GM12878 (cell line): Measurements from ENCODE around the gene SYNGR2. TPM values are rescaled to one million over a fixed set of nuclear protein-coding genes. Genes with fewer than 3 reads are reported as not detected.

Experiments
- ATAC-seq: fragments of 200-7000 bp; cut with Tn5 transposase; 3 replicates; pipeline ENCODE4 v1.9.1; 2020; ENCODE audit warnings: mild to moderate bottlenecking, moderate library complexity
- BruUV-seq: library from RNA; stranded (reverse); fragments of 400-500 nt; replicated peaks from 2 replicates; lab custom pipeline; 2021; lab: Mats Ljungman, UMichigan
- CTCF ChIA-PET: fragments of 300-600 bp; sonication (Branson Sonifier 250); formaldehyde crosslinking; extraction: SDS; loops from one replicate; lab custom pipeline; 2021; ENCODE audit warnings: inconsistent platforms; lab: Yijun Ruan, JAX
- POLR2A ChIA-PET: fragments of 350-600 bp; formaldehyde crosslinking; extraction: SDS; loops from one replicate; lab custom pipeline; 2021; ENCODE audit warnings: inconsistent platforms; lab: Charles Lee
- RAD21 ChIA-PET: fragments of 300-600 bp; sonication (Branson Sonifier 250); formaldehyde crosslinking; loops from one replicate; lab custom pipeline; 2023; ENCODE audit warnings: antibody characterized with exemption; ENCODE audit not compliant: unreplicated experiment; lab: Charles Lee
- SMC1A ChIA-PET: fragments of 300-600 bp; sonication (Branson Sonifier 250); formaldehyde crosslinking; loops from one replicate; lab custom pipeline; 2023; ENCODE audit not compliant: unreplicated experiment, uncharacterized antibody; lab: Charles Lee
- DNase-seq: peaks from one replicate; pipeline ENCODE4 v3.0.0-alpha.2; 2011; ENCODE audit warnings: low read depth, low spot score
- FAIRE-seq: peaks from 3 replicates; lab custom pipeline; 2011; peaks lifted over from hg19 to GRCh38; lab: Jason Lieb, UNC
- H2AFZ ChIP-seq: 2 replicates; pipeline ENCODE4 v1.6.0; 2011; ENCODE audit warnings: low read depth, low read length, control low read depth; ENCODE audit not compliant: control insufficient read depth
- H3K27ac ChIP-seq: 2 replicates; pipeline ENCODE4 v1.5.1; 2011; ENCODE audit warnings: control low read depth; ENCODE audit not compliant: control insufficient read depth, insufficient read depth
- H3K27me3 ChIP-seq, 2 experiments: replicated peaks in 1 of 2; 2 replicates each; pipeline versions ENCODE4 v1.6.0 to v1.6.1; 2011; ENCODE audit warnings: low read length in 1 of 2; ENCODE audit not compliant: control insufficient read depth in 2 of 2, insufficient read depth in 2 of 2
- H3K36me3 ChIP-seq, 2 experiments: 2 replicates each; pipeline ENCODE4 v1.5.1; 2011; ENCODE audit warnings: low read length in 1 of 2; ENCODE audit not compliant: control insufficient read depth in 2 of 2, insufficient read depth in 2 of 2
- H3K4me1 ChIP-seq: 2 replicates; pipeline ENCODE4 v1.6.1; 2011; ENCODE audit warnings: mild to moderate bottlenecking, low read length, moderate library complexity, mixed read lengths; ENCODE audit not compliant: control insufficient read depth, insufficient read depth
- H3K4me2 ChIP-seq: 2 replicates; pipeline ENCODE4 v1.6.0; 2011; ENCODE audit warnings: control low read depth; ENCODE audit not compliant: control insufficient read depth, insufficient read depth
- H3K4me3 ChIP-seq: fragments of 200-600 bp; sonication (generic); 2 replicates; pipeline ENCODE4 v1.5.1; 2016
- H3K79me2 ChIP-seq: 2 replicates; pipeline ENCODE4 v1.6.0; 2011; ENCODE audit warnings: low read length; ENCODE audit not compliant: control insufficient read depth, insufficient read depth
- H3K9ac ChIP-seq: 2 replicates; pipeline ENCODE4 v1.8.0; 2011; ENCODE audit warnings: low read length, control low read depth, mixed read lengths; ENCODE audit not compliant: control insufficient read depth, insufficient read depth
- H3K9me3 ChIP-seq: replicated peaks from 3 replicates; pipeline ENCODE4 v1.5.1; 2011; ENCODE audit warnings: mild to moderate bottlenecking, low read length; ENCODE audit not compliant: control insufficient read depth, insufficient read depth
- H4K20me1 ChIP-seq: 2 replicates; pipeline ENCODE4 v1.6.0; 2011; ENCODE audit not compliant: control insufficient read depth, insufficient read depth
- BHLHE40 ChIP-seq, 2 experiments: fragments of 450-650 bp in 1 of 2; IDR thresholded peaks; 2 replicates each; pipeline ENCODE4 v1.6.1; 2011 to 2017; ENCODE audit warnings: low read depth in 2 of 2, borderline replicate concordance in 1 of 2, improper control_type of control experiment in 1 of 2, low read length in 1 of 2, mild to moderate bottlenecking in 1 of 2
- EGR1 ChIP-seq, 2 experiments: IDR thresholded peaks; 1 replicate in 1 of 2; 2 replicates in 1 of 2; pipeline ENCODE4 v1.6.1; 2011 to 2012; ENCODE audit warnings: low read depth in 2 of 2, low read length in 2 of 2, borderline replicate concordance in 1 of 2, mild to moderate bottlenecking in 1 of 2, moderate library complexity in 1 of 2
- GATAD2B ChIP-seq: fragments of 450-650 bp; conservative IDR thresholded peaks from 2 replicates; pipeline ENCODE4 v1.6.1; 2017; ENCODE audit warnings: low read depth, mild to moderate bottlenecking, moderate library complexity
- NFYB ChIP-seq: IDR thresholded peaks from 2 replicates; pipeline ENCODE4 v1.6.1; 2011; ENCODE audit warnings: low read depth, mild to moderate bottlenecking, low read length, improper control_type of control experiment, moderate library complexity; ENCODE audit not compliant: insufficient read depth
- NRF1 ChIP-seq: conservative IDR thresholded peaks from 2 replicates; pipeline ENCODE4 v1.6.1; 2011; ENCODE audit warnings: mild to moderate bottlenecking, low read depth, low read length, improper control_type of control experiment
- PKNOX1 ChIP-seq: fragments of 450-650 bp; IDR thresholded peaks from 2 replicates; pipeline ENCODE4 v1.6.1; 2016; ENCODE audit warnings: mild to moderate bottlenecking
- POLR2A ChIP-seq: IDR thresholded peaks from 2 replicates; pipeline ENCODE4 v1.6.1; 2011; ENCODE audit warnings: low read depth, mild to moderate bottlenecking, low read length
- POLR2AphosphoS5 ChIP-seq: IDR thresholded peaks from 2 replicates; pipeline ENCODE4 v1.6.1; 2011; ENCODE audit warnings: mild to moderate bottlenecking, low read length, inconsistent platforms
- YY1 ChIP-seq: IDR thresholded peaks from 2 replicates; pipeline ENCODE4 v1.6.1; 2011; ENCODE audit warnings: low read depth, mild to moderate bottlenecking, low read length
- ZBED1 ChIP-seq: IDR thresholded peaks from 2 replicates; pipeline ENCODE4 v1.6.1; 2016; ENCODE audit warnings: borderline replicate concordance
- WGBS: methylation state at CpG from one replicate; pipeline ENCODE4 v1.1.6; 2016; ENCODE audit warnings: low lambda C conversion rate; ENCODE audit not compliant: insufficient replicate concordance, insufficient coverage; ENCODE audit errors: missing lambda C conversion rate; 5-methylcytosine and 5-hydroxymethylcytosine counted together
- in situ Hi-C: fragments of 300-500 bp; cut with MboI; formaldehyde crosslinking; loops from 9 replicates; pipeline ENCODE4 v1.14.3; 2018; ENCODE audit warnings: mixed read lengths
- intact Hi-C: fragments of 100-400 bp; cut with micrococcal nuclease; formaldehyde crosslinking; loops from one replicate; pipeline ENCODE4 v1.14.2; 2022; ENCODE audit not compliant: unreplicated experiment
- polyA plus RNA-seq, 11 experiments: library from polyadenylated mRNA; depleted of rRNA in 4 of 11; unstranded in 6 of 11; stranded (reverse) in 5 of 11; fragments of >200 nt; fragmentation: Nextera tagmentation in 4 of 11; fragmentation: Illumina TruSeq in 1 of 11; extraction: Ambion mirVana in 4 of 11; extraction: Trizol in 1 of 11; gene quantifications; 1 replicate in 1 of 11; 2 replicates in 10 of 11; pipeline versions ENCODE4 v1.2.1 to v1.2.3, GENCODE V29; 2011 to 2016; ENCODE audit warnings: inconsistent platforms in 2 of 11, missing spikeins in 2 of 11, low read depth in 1 of 11
- total RNA-seq, 4 experiments: library from RNA; depleted of rRNA in 3 of 4; stranded (reverse); fragments of >200 nt in 3 of 4; fragmentation: Illumina TruSeq in 1 of 4; extraction: Trizol in 1 of 4; gene quantifications; 2 replicates each; pipeline versions ENCODE4 v1.2.1 to v1.2.3, GENCODE V29; 2013 to 2021
- TF ChIP-seq, protein P1 (sequence below): IDR thresholded peaks from 2 replicates; pipeline ENCODE4 v1.6.1; 2011; ENCODE audit warnings: mild to moderate bottlenecking, low read depth, low read length, moderate library complexity; ENCODE audit not compliant: insufficient replicate concordance
- TF ChIP-seq, protein P2 (sequence below): fragments of 450-650 bp; conservative IDR thresholded peaks from 2 replicates; pipeline ENCODE4 v1.6.1; 2017; ENCODE audit warnings: mild to moderate bottlenecking, moderate library complexity
- TF ChIP-seq, protein P3 (sequence below): IDR thresholded peaks from 2 replicates; pipeline ENCODE4 v1.6.1; 2011; ENCODE audit warnings: borderline replicate concordance, low read depth, mild to moderate bottlenecking, moderate library complexity, low read length; ENCODE audit not compliant: insufficient read depth, poor library complexity, severe bottlenecking

Gene SYNGR2
- total and polyA plus RNA-seq, 10 of the 15 experiments (the other 5 are each of a cell fraction or from before 2014, with no cell fraction given), result 4.4 to 529 (median 261) TPM

- peaks cover 87% of the 10 kb centered on the region for H3K79me2 ChIP-seq
- no peaks in the 10 kb centered on the region for H3K9me3 ChIP-seq
- peak overlapping the region; percentile 96 for H3K4me2 ChIP-seq
- WGBS, result 1% methylated on average over 63 of the region's 74 CpGs
- in situ Hi-C loops, result no loop called here
- no peak for DNase-seq
- H3K27ac ChIP-seq, result peak overlapping the region; percentile 93
- SMC1A ChIA-PET, result no interaction called here
- BruUV-seq, result TSS peak; percentile 48
- H3K36me3 ChIP-seq, result peaks cover 13 to 14% of the 10 kb centered on the region in 2 experiments; a peak in 3 of 4 replicates
- RAD21 ChIA-PET, result interaction anchor here (0.6 to 1.8 kb wide), 15 partner anchors 11 to 989 kb away, joined by 3 to 10 read pairs (median 4); no protein-coding TSS in a partner anchor
- H3K27me3 ChIP-seq, result no peaks in the 10 kb centered on the region
- CTCF ChIA-PET, result interaction anchor here (1.3 to 12.7 kb wide), 6 partner anchors 18 to 119 kb away, joined by 4 to 132 read pairs (median 8); no protein-coding TSS in a partner anchor
- H2AFZ ChIP-seq, result no peak overlapping the region
- peak overlapping the region; percentile 86 for H3K9ac ChIP-seq
- POLR2A ChIA-PET, result interaction anchor here (0.5 to 8.0 kb wide), 14 partner anchors 11 to 685 kb away, joined by 3 to 85 read pairs (median 4); partner anchors contain the start of genes SYNGR2 and TNRC6C
- H3K4me1 ChIP-seq, result peaks cover 54% of the 10 kb centered on the region
- H4K20me1 ChIP-seq, result no peaks in the 10 kb centered on the region
- peak; percentile 23 for ATAC-seq
- H3K4me3 ChIP-seq, result peak overlapping the region; percentile 94
- no peak for FAIRE-seq
- intact Hi-C loops, result no loop called here
- TF ChIP-seq ZBED1, result no peak
- TF ChIP-seq, protein P1, sequence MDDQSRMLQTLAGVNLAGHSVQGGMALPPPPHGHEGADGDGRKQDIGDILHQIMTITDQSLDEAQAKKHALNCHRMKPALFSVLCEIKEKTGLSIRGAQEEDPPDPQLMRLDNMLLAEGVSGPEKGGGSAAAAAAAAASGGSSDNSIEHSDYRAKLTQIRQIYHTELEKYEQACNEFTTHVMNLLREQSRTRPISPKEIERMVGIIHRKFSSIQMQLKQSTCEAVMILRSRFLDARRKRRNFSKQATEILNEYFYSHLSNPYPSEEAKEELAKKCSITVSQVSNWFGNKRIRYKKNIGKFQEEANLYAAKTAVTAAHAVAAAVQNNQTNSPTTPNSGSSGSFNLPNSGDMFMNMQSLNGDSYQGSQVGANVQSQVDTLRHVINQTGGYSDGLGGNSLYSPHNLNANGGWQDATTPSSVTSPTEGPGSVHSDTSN, result peak; percentile 1
- TF ChIP-seq NFYB, result no peak
- TF ChIP-seq, protein P2, sequence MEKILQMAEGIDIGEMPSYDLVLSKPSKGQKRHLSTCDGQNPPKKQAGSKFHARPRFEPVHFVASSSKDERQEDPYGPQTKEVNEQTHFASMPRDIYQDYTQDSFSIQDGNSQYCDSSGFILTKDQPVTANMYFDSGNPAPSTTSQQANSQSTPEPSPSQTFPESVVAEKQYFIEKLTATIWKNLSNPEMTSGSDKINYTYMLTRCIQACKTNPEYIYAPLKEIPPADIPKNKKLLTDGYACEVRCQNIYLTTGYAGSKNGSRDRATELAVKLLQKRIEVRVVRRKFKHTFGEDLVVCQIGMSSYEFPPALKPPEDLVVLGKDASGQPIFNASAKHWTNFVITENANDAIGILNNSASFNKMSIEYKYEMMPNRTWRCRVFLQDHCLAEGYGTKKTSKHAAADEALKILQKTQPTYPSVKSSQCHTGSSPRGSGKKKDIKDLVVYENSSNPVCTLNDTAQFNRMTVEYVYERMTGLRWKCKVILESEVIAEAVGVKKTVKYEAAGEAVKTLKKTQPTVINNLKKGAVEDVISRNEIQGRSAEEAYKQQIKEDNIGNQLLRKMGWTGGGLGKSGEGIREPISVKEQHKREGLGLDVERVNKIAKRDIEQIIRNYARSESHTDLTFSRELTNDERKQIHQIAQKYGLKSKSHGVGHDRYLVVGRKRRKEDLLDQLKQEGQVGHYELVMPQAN, result peak; percentile 4; the same call in 1 of the 2 replicates
- peak; percentile 37; the same call in 1 of the 2 replicates for TF ChIP-seq PKNOX1
- TF ChIP-seq, protein P3, sequence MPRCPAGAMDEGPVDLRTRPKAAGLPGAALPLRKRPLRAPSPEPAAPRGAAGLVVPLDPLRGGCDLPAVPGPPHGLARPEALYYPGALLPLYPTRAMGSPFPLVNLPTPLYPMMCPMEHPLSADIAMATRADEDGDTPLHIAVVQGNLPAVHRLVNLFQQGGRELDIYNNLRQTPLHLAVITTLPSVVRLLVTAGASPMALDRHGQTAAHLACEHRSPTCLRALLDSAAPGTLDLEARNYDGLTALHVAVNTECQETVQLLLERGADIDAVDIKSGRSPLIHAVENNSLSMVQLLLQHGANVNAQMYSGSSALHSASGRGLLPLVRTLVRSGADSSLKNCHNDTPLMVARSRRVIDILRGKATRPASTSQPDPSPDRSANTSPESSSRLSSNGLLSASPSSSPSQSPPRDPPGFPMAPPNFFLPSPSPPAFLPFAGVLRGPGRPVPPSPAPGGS, result no peak
- TF ChIP-seq GATAD2B, result peak; percentile 27
- 0 out of 2 replicates have a peak, but pooled peaks have one; percentile 16 for TF ChIP-seq NRF1
- TF ChIP-seq EGR1 (IDR thresholded peaks at IDR 0.05; ENCODE audit: borderline replicate concordance in 1 of 2, low read depth in 2 of 2, low read length in 2 of 2), result 0 out of 3 replicates have a peak, but pooled peaks of 1 of the 2 experiments have one; percentile 21
- TF ChIP-seq POLR2A, result peak; percentile 0
- peak in 1 of 2 experiments; percentile 56; a peak in 2 of 4 replicates for TF ChIP-seq BHLHE40 (IDR thresholded peaks at IDR 0.05; ENCODE audit: borderline replicate concordance in 1 of 2, low read depth in 2 of 2, low read length in 1 of 2)
- peak; percentile 73 for TF ChIP-seq POLR2AphosphoS5
- 0 out of 2 replicates have a peak, but pooled peaks have one; percentile 9 for TF ChIP-seq YY1
Observed at GRCh38 chr17:78131172-78132083, 37.0 kb upstream of the SYNGR2 start.
